SU-DHL-6 (cell line): Measurements from ENCODE around the gene PHIP.

Source experiments
- H2AFZ ChIP-seq: fragments of 200-600 bp; sonication (generic); 2 replicates; pipeline ENCODE4 v1.6.1; 2014; ENCODE audit warnings: low read depth, mild to moderate bottlenecking, moderate library complexity, mixed read lengths, antibody characterized with exemption, low read length; ENCODE audit not compliant: severe bottlenecking
- H3F3A ChIP-seq: fragments of 200-600 bp; shearing (Covaris generic); 2 replicates; pipeline ENCODE4 v1.6.0; 2016; ENCODE audit warnings: antibody characterized with exemption, mild to moderate bottlenecking; ENCODE audit not compliant: insufficient read depth
- H3K27ac ChIP-seq: fragments of 200-600 bp; sonication (generic); 2 replicates; pipeline ENCODE4 v1.5.1; 2016; ENCODE audit warnings: low read depth, mild to moderate bottlenecking, low read length, moderate library complexity, mixed read lengths
- H3K27me3 ChIP-seq: fragments of 200-600 bp; sonication (generic), shearing (Covaris generic); 2 replicates; pipeline ENCODE4 v1.6.0; 2014; ENCODE audit warnings: mild to moderate bottlenecking, low read length
- H3K36me3 ChIP-seq: fragments of 200-600 bp; sonication (generic); 2 replicates; pipeline ENCODE4 v1.6.1; 2014; ENCODE audit warnings: mild to moderate bottlenecking, low read length, mixed read lengths
- H3K4me2 ChIP-seq: fragments of 300-600, 200-600 bp; shearing (Covaris generic), sonication (generic); 2 replicates; pipeline ENCODE4 v1.6.0; 2014; ENCODE audit warnings: low read length, low read depth, mild to moderate bottlenecking; ENCODE audit not compliant: poor library complexity, severe bottlenecking
- H3K4me3 ChIP-seq: fragments of 200-600 bp; sonication (generic); 2 replicates; pipeline ENCODE4 v1.5.1; 2014; ENCODE audit warnings: antibody characterized with exemption, low read length, mild to moderate bottlenecking, mixed read lengths; ENCODE audit not compliant: insufficient read depth, poor library complexity, severe bottlenecking
- H3K79me2 ChIP-seq: fragments of 200-600 bp; sonication (generic); 2 replicates; pipeline ENCODE4 v1.6.1; 2014; ENCODE audit warnings: mild to moderate bottlenecking, low read length, moderate library complexity; ENCODE audit not compliant: insufficient read depth
- H3K9ac ChIP-seq: fragments of 200-600 bp; sonication (generic); 2 replicates; pipeline ENCODE4 v1.7.0; 2014; ENCODE audit warnings: mild to moderate bottlenecking, low read length
- H3K9me2 ChIP-seq: fragments of 200-600 bp; sonication (generic); replicated peaks from 2 replicates; pipeline ENCODE4 v1.6.1; 2014; ENCODE audit warnings: low read length; ENCODE audit not compliant: insufficient read depth
- H3K9me3 ChIP-seq: fragments of 200-600 bp; sonication (generic); 2 replicates; pipeline ENCODE4 v1.6.1; 2014; ENCODE audit warnings: low read length, mixed read lengths; ENCODE audit not compliant: insufficient read depth
- H4K20me1 ChIP-seq: fragments of 200-600 bp; sonication (generic); 2 replicates; pipeline ENCODE4 v1.6.1; 2014; ENCODE audit warnings: low read depth, mild to moderate bottlenecking, antibody characterized with exemption, low read length, moderate library complexity, mixed read lengths
- EZH2phosphoT487 ChIP-seq: fragments of 200-600 bp; sonication (generic), shearing (Covaris generic); conservative IDR thresholded peaks from 2 replicates; pipeline ENCODE4 v1.6.1; 2018; ENCODE audit warnings: mild to moderate bottlenecking, antibody characterized with exemption, low read length, moderate library complexity, mixed read lengths
- TF ChIP-seq, protein P1 (sequence below): fragments of 200-600 bp; sonication (generic); IDR thresholded peaks from one replicate; pipeline ENCODE4 v1.5.1; 2017; ENCODE audit warnings: antibody characterized with exemption, mild to moderate bottlenecking, low read length, moderate library complexity; ENCODE audit not compliant: insufficient read depth, poor library complexity, severe bottlenecking

PHIP gene

DNA sequence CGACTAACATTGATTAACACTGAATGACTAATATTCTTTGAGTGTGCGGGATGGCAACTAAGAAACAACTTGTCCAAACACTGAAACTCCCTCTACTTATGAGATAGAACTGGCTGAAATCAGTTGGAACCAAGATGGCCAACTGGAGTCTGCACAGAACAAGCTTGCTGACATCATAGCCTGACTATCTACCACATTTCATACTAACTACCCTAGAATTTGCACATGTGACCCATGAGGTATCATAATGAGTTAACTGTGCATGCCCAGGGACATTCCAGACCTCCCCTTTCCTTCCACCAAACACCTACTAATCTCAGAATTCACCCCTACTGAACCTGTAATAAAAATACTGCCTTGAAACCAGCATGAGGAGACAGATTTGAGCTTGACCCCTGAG lies 43.2 kb downstream of the PHIP start:
- Histone ChIP-seq H2AFZ (no peak overlapping the region), H3K9me3 (no peaks in the 10 kb centered on the region), H3K4me2 (no peak overlapping the region), H3K79me2 (peaks cover 84% of the 10 kb centered on the region), H3F3A (no peaks in the 10 kb centered on the region), H3K36me3 (peaks cover 24% of the 10 kb centered on the region; the same call in 1 of the 2 replicates), H4K20me1 (peaks cover 12% of the 10 kb centered on the region; the same call in 1 of the 2 replicates), H3K27me3 (no peaks in the 10 kb centered on the region), H3K27ac (no peak overlapping the region), H3K4me3 (no peak overlapping the region), H3K9me2 (no peaks in the 10 kb centered on the region), H3K9ac (no peak overlapping the region)
- TF ChIP-seq, protein P1, sequence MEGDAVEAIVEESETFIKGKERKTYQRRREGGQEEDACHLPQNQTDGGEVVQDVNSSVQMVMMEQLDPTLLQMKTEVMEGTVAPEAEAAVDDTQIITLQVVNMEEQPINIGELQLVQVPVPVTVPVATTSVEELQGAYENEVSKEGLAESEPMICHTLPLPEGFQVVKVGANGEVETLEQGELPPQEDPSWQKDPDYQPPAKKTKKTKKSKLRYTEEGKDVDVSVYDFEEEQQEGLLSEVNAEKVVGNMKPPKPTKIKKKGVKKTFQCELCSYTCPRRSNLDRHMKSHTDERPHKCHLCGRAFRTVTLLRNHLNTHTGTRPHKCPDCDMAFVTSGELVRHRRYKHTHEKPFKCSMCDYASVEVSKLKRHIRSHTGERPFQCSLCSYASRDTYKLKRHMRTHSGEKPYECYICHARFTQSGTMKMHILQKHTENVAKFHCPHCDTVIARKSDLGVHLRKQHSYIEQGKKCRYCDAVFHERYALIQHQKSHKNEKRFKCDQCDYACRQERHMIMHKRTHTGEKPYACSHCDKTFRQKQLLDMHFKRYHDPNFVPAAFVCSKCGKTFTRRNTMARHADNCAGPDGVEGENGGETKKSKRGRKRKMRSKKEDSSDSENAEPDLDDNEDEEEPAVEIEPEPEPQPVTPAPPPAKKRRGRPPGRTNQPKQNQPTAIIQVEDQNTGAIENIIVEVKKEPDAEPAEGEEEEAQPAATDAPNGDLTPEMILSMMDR: no peak
- TF ChIP-seq EZH2phosphoT487: no peak

DNA sequence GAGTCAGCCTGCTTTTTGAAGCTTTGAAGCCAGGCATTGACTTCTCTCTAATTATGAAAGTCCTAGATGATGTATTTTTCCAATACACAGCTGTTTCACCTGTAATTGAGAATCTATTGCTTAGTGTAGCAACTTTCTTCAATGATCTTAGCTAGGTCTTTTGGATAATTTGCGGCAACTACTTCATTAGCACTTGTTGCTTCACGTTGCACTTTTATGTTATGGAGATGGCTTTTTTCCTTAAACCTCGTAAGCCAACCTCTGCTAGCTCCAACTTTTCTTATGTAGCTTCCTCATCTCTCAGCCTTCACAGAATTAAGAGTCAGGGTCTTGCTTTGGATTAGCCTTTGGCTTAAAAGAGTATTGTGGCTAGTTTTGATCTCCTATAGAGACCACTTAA lies 44.8 kb downstream of the PHIP start:
- TF ChIP-seq EZH2phosphoT487: no peak
- TF ChIP-seq, protein P1: no peak
- Histone ChIP-seq H3K79me2 (peaks cover 83% of the 10 kb centered on the region), H3K9me2 (no peaks in the 10 kb centered on the region), H3K27me3 (no peaks in the 10 kb centered on the region), H3K4me3 (no peak overlapping the region), H3K27ac (no peak overlapping the region), H3F3A (no peaks in the 10 kb centered on the region), H3K4me2 (no peak overlapping the region), H2AFZ (no peak overlapping the region), H4K20me1 (peaks cover 18% of the 10 kb centered on the region; the same call in 1 of the 2 replicates), H3K9ac (no peak overlapping the region), H3K9me3 (no peaks in the 10 kb centered on the region), H3K36me3 (peaks cover 20% of the 10 kb centered on the region; the same call in 1 of the 2 replicates)

DNA sequence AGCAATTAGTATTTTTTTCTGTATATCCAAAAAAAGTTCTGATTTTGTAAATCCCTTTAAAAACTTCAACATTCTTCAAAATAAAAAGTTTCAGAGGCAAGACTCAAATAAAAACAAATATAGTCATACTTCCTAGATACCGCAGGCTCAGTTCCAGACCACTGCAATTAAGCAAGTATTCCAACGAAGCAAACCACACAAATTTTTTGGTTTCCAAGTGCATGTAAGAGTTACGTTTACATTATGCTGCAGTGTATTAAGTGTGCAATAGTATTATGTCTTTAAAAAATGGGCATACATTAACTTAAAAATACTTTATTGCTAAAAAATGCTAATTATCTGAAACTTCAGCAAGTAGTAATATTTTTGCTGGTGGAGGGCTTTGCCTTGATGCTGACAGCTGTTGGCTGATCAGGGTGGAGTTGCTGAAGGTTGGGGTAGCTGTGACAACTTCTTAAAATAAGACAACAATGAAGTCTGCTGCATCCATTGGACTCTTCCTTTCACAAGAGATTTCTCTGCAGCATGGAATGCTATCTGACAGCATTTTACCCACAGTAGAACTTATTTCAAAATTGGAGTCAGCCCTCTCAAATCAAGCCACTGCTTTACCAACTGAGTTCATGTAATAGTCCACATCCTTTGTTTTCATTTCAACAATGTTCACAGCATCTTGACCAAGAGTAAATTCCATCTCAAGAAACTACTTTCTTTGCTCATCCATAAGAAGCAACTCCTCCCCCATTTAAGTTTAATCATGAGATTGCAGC lies 46.0 kb downstream of the PHIP start:
- H3K27me3 ChIP-seq: no peaks in the 10 kb centered on the region
- H3K9ac ChIP-seq: no peak overlapping the region
- H3K27ac ChIP-seq: no peak overlapping the region
- H3K4me2 ChIP-seq: no peak overlapping the region
- H3F3A ChIP-seq: no peaks in the 10 kb centered on the region
- H3K9me3 ChIP-seq: no peaks in the 10 kb centered on the region
- no peak overlapping the region for H2AFZ ChIP-seq
- TF ChIP-seq EZH2phosphoT487: no peak
- TF ChIP-seq, protein P1: no peak
- peaks cover 23% of the 10 kb centered on the region; the same call in 1 of the 2 replicates for H4K20me1 ChIP-seq
- H3K79me2 ChIP-seq: peaks cover 79% of the 10 kb centered on the region
- H3K4me3 ChIP-seq: no peak overlapping the region
- H3K9me2 ChIP-seq: no peaks in the 10 kb centered on the region
- H3K36me3 ChIP-seq: peaks cover 15% of the 10 kb centered on the region; the same call in 1 of the 2 replicates
